ENCODE results near the gene GRXCR1. TPM values are rescaled to one million over a fixed set of nuclear protein-coding genes. Genes with fewer than 3 reads are reported as not detected.

The GRXCR1 gene
- total RNA-seq, 1 experiment from 2014 or later: not detected

DNA sequence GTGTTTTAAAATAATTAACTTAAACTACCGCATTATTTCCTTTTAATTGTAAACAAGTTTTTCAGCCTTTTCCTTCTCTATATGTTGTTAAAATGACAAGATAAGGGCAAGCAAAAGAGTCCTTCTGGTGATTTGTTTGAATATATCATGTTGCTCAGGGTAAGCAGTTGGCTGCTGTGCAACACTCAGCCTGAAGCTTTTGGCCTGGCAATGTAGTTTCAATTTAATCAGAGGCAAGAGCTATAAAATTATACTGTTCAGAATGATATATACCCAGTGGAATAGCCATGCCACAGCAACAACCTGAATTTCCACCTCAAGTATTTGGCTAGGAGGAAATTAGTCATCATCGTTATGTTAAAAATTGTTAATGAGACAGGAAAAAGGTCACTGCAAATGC is 53.4 kb downstream of the GRXCR1 start:
- Mint-ChIP-seq H3K4me1 (peaks cover 10% of the 10 kb centered on the region), H3K27me3 (ENCODE audit: low read depth) (no peaks in the 10 kb centered on the region), H3K4me3 (no peak overlapping the region), H3K9me3 (no peaks in the 10 kb centered on the region), H3K27ac (no peak overlapping the region), H3K36me3 (no peaks in the 10 kb centered on the region)
- ChIA-PET POLR2A (no interaction called here), CTCF (no interaction called here)
- TF ChIP-seq, protein P1, sequence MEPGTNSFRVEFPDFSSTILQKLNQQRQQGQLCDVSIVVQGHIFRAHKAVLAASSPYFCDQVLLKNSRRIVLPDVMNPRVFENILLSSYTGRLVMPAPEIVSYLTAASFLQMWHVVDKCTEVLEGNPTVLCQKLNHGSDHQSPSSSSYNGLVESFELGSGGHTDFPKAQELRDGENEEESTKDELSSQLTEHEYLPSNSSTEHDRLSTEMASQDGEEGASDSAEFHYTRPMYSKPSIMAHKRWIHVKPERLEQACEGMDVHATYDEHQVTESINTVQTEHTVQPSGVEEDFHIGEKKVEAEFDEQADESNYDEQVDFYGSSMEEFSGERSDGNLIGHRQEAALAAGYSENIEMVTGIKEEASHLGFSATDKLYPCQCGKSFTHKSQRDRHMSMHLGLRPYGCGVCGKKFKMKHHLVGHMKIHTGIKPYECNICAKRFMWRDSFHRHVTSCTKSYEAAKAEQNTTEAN (CRISPR knock-in tag; IDR thresholded peaks at IDR 0.05): no peak
- TF ChIP-seq TCF7 (CRISPR knock-in tag; IDR thresholded peaks at IDR 0.05; ENCODE audit: low read depth): no peak
- TF ChIP-seq, protein P2, sequence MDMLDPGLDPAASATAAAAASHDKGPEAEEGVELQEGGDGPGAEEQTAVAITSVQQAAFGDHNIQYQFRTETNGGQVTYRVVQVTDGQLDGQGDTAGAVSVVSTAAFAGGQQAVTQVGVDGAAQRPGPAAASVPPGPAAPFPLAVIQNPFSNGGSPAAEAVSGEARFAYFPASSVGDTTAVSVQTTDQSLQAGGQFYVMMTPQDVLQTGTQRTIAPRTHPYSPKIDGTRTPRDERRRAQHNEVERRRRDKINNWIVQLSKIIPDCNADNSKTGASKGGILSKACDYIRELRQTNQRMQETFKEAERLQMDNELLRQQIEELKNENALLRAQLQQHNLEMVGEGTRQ (CRISPR knock-in tag; IDR thresholded peaks at IDR 0.05): no peak
- TF ChIP-seq, protein P3, sequence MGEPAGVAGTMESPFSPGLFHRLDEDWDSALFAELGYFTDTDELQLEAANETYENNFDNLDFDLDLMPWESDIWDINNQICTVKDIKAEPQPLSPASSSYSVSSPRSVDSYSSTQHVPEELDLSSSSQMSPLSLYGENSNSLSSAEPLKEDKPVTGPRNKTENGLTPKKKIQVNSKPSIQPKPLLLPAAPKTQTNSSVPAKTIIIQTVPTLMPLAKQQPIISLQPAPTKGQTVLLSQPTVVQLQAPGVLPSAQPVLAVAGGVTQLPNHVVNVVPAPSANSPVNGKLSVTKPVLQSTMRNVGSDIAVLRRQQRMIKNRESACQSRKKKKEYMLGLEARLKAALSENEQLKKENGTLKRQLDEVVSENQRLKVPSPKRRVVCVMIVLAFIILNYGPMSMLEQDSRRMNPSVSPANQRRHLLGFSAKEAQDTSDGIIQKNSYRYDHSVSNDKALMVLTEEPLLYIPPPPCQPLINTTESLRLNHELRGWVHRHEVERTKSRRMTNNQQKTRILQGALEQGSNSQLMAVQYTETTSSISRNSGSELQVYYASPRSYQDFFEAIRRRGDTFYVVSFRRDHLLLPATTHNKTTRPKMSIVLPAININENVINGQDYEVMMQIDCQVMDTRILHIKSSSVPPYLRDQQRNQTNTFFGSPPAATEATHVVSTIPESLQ (CRISPR knock-in tag; IDR thresholded peaks at IDR 0.05): no peak
- TF ChIP-seq NR2C2 (CRISPR knock-in tag; IDR thresholded peaks at IDR 0.05): no peak
- no peak for TF ChIP-seq ZNF263 (CRISPR knock-in tag; IDR thresholded peaks at IDR 0.05; ENCODE audit: low read depth)
- TF ChIP-seq, protein P4, sequence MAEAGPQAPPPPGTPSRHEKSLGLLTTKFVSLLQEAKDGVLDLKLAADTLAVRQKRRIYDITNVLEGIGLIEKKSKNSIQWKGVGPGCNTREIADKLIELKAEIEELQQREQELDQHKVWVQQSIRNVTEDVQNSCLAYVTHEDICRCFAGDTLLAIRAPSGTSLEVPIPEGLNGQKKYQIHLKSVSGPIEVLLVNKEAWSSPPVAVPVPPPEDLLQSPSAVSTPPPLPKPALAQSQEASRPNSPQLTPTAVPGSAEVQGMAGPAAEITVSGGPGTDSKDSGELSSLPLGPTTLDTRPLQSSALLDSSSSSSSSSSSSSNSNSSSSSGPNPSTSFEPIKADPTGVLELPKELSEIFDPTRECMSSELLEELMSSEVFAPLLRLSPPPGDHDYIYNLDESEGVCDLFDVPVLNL (CRISPR knock-in tag; IDR thresholded peaks at IDR 0.05; ENCODE audit: borderline replicate concordance, low read depth): no peak
- ATAC-seq (no peak), DNase-seq (ENCODE audit: low spot score) (no peak)

DNA sequence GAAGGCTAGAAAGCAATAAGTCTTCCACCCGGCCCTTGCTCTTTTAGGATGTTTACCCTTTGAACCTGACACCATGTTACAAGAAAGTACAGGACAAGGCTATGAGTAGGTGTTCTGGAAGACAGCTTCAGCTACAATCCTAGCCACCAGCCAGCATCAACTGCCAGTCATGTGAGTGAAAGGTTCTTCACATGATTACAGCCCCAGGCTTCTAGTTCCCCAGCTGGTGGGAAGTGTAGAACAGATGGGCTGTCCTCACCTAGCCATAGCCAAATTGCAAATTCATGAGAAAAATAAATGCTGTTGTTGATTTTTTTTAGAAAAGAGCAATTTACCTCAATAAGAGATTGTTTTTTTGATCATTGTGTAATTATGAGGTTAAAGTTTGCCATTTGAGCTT is 60.8 kb downstream of the GRXCR1 start:
- no peak for ATAC-seq
- CTCF ChIA-PET: no interaction called here
- 0 out of 2 replicates have a peak, but pooled peaks cover 2% of the 10 kb centered on the region for H3K4me1 Mint-ChIP-seq
- H3K27ac Mint-ChIP-seq: no peak overlapping the region
- no peak for DNase-seq (ENCODE audit: low spot score)
- TF ChIP-seq NR3C1 (CRISPR knock-in tag; conservative IDR thresholded peaks at IDR 0.05; ENCODE audit: low read depth) (no peak), FOXJ3 (CRISPR knock-in tag; IDR thresholded peaks at IDR 0.05; ENCODE audit: borderline replicate concordance) (no peak), NR2C2 (CRISPR knock-in tag; IDR thresholded peaks at IDR 0.05) (no peak), ZNF671 (CRISPR knock-in tag; IDR thresholded peaks at IDR 0.05) (no peak), FOXK1 (CRISPR knock-in tag; IDR thresholded peaks at IDR 0.05) (no peak), NFE2L1 (CRISPR knock-in tag; IDR thresholded peaks at IDR 0.05) (no peak), GABPB1 (CRISPR knock-in tag; IDR thresholded peaks at IDR 0.05) (no peak), JUN (CRISPR knock-in tag; IDR thresholded peaks at IDR 0.05) (no peak)
- TF ChIP-seq, protein P5, sequence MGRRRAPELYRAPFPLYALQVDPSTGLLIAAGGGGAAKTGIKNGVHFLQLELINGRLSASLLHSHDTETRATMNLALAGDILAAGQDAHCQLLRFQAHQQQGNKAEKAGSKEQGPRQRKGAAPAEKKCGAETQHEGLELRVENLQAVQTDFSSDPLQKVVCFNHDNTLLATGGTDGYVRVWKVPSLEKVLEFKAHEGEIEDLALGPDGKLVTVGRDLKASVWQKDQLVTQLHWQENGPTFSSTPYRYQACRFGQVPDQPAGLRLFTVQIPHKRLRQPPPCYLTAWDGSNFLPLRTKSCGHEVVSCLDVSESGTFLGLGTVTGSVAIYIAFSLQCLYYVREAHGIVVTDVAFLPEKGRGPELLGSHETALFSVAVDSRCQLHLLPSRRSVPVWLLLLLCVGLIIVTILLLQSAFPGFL (CRISPR knock-in tag; IDR thresholded peaks at IDR 0.05; ENCODE audit: borderline replicate concordance): no peak
- no peaks in the 10 kb centered on the region for H3K27me3 Mint-ChIP-seq (ENCODE audit: low read depth)
- H3K36me3 Mint-ChIP-seq: no peaks in the 10 kb centered on the region
- POLR2A ChIA-PET: no interaction called here
- H3K9me3 Mint-ChIP-seq: peaks cover 15% of the 10 kb centered on the region
- H3K4me3 Mint-ChIP-seq: no peak overlapping the region

DNA sequence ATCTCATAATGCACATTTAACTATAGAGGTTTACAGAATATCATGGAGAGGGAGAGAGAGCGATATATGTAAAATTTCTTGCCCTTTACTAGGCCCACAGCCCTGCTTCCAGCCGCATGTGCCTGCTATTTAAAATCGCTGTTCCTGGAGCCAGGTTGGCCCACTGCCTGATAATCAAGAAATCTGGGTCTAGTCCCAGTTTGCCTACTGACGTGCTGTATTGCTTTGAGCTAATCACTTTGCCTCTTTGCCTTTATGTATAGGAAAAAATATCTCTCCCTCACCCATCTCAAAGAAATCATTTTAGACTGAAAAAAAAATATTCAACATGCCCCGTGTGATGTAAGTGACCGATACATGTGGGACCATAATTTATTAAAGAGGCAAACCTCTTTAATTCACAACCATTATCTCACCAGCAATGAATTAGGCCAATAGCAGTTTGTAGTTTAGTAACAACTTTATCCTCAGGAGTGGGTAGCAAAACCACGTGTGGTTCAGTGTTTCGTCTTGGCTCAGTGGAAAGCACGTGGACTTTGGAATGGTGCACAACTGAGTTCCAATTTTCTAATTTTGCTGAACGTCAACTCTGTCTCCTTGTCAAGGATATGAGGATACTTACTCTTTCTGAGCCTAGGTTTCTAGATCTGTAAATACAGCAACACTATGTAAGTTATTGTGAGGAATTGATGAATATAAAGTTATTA is 62.6 kb downstream of the GRXCR1 start:
- peaks cover 24% of the 10 kb centered on the region for H3K9me3 Mint-ChIP-seq
- ChIA-PET CTCF (interaction anchor here (1.9 kb wide), 1 partner anchor 10 kb away, joined by 4 read pairs; no protein-coding TSS in a partner anchor), POLR2A (interaction anchor here (1.0 kb wide), 1 partner anchor 298 kb away, joined by 3 read pairs; the partner anchor contains the start of gene ATP8A1)
- H3K36me3 Mint-ChIP-seq: no peaks in the 10 kb centered on the region
- ATAC-seq (no peak), DNase-seq (ENCODE audit: low spot score) (no peak)
- H3K4me1 Mint-ChIP-seq: no peaks in the 10 kb centered on the region
- H3K27ac Mint-ChIP-seq: no peak overlapping the region
- no peak overlapping the region for H3K4me3 Mint-ChIP-seq
- H3K27me3 Mint-ChIP-seq (ENCODE audit: low read depth): no peaks in the 10 kb centered on the region
- TF ChIP-seq ZNF416 (CRISPR knock-in tag; IDR thresholded peaks at IDR 0.05): no peak
- TF ChIP-seq, protein P6, sequence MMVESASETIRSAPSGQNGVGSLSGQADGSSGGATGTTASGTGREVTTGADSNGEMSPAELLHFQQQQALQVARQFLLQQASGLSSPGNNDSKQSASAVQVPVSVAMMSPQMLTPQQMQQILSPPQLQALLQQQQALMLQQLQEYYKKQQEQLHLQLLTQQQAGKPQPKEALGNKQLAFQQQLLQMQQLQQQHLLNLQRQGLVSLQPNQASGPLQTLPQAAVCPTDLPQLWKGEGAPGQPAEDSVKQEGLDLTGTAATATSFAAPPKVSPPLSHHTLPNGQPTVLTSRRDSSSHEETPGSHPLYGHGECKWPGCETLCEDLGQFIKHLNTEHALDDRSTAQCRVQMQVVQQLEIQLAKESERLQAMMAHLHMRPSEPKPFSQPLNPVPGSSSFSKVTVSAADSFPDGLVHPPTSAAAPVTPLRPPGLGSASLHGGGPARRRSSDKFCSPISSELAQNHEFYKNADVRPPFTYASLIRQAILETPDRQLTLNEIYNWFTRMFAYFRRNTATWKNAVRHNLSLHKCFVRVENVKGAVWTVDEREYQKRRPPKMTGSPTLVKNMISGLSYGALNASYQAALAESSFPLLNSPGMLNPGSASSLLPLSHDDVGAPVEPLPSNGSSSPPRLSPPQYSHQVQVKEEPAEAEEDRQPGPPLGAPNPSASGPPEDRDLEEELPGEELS (CRISPR knock-in tag; IDR thresholded peaks at IDR 0.05): no peak
- TF ChIP-seq FOXJ3 (CRISPR knock-in tag; IDR thresholded peaks at IDR 0.05; ENCODE audit: borderline replicate concordance): no peak
- no peak for TF ChIP-seq PRRX2 (CRISPR knock-in tag; IDR thresholded peaks at IDR 0.05)
- TF ChIP-seq, protein P7, sequence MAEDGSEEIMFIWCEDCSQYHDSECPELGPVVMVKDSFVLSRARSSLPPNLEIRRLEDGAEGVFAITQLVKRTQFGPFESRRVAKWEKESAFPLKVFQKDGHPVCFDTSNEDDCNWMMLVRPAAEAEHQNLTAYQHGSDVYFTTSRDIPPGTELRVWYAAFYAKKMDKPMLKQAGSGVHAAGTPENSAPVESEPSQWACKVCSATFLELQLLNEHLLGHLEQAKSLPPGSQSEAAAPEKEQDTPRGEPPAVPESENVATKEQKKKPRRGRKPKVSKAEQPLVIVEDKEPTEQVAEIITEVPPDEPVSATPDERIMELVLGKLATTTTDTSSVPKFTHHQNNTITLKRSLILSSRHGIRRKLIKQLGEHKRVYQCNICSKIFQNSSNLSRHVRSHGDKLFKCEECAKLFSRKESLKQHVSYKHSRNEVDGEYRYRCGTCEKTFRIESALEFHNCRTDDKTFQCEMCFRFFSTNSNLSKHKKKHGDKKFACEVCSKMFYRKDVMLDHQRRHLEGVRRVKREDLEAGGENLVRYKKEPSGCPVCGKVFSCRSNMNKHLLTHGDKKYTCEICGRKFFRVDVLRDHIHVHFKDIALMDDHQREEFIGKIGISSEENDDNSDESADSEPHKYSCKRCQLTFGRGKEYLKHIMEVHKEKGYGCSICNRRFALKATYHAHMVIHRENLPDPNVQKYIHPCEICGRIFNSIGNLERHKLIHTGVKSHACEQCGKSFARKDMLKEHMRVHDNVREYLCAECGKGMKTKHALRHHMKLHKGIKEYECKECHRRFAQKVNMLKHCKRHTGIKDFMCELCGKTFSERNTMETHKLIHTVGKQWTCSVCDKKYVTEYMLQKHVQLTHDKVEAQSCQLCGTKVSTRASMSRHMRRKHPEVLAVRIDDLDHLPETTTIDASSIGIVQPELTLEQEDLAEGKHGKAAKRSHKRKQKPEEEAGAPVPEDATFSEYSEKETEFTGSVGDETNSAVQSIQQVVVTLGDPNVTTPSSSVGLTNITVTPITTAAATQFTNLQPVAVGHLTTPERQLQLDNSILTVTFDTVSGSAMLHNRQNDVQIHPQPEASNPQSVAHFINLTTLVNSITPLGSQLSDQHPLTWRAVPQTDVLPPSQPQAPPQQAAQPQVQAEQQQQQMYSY (CRISPR knock-in tag; IDR thresholded peaks at IDR 0.05): no peak
- TF ChIP-seq SOX15 (CRISPR knock-in tag; IDR thresholded peaks at IDR 0.05): no peak
